GM21423 (cell line): ENCODE measurements around the gene HS1BP3.

Source experiments
- ATAC-seq: cut with Tn5 transposase; IDR thresholded peaks from one replicate; pipeline ENCODE4 v1.9.1; 2021; ENCODE audit warnings: mild to moderate bottlenecking, moderate library complexity; ENCODE audit not compliant: unreplicated experiment

HS1BP3 gene

GRCh38 chr2:20664431-20665242 is 13.7 kb upstream of the HS1BP3 start:
- no peak for ATAC-seq

GRCh38 chr2:20664071-20664390 is 13.1 kb upstream of the HS1BP3 start:
- ATAC-seq, result no peak

GRCh38 chr2:20663196-20664070 is 12.5 kb upstream of the HS1BP3 start:
- no peak for ATAC-seq

GRCh38 chr2:20662308-20662937 is 11.5 kb upstream of the HS1BP3 start:
- no peak for ATAC-seq

- ATAC-seq, result no peak
These were observed 10.8 kb upstream of the HS1BP3 start for GRCh38 chr2:20661421-20662307.

GRCh38 chr2:20660506-20661420 is 9.9 kb upstream of the HS1BP3 start:
- no peak for ATAC-seq

GRCh38 chr2:20657522-20658235 is 6.8 kb upstream of the HS1BP3 start:
- no peak for ATAC-seq

- no peak for ATAC-seq
These were observed 5.7 kb upstream of the HS1BP3 start for GRCh38 chr2:20656561-20656960.

- ATAC-seq, result no peak
These were observed 3.6 kb upstream of the HS1BP3 start for GRCh38 chr2:20654535-20654813.

- ATAC-seq, result no peak
These were observed 3.0 kb upstream of the HS1BP3 start for GRCh38 chr2:20653695-20654534.

GRCh38 chr2:20652673-20653575 is 2.0 kb upstream of the HS1BP3 start:
- no peak for ATAC-seq

- no peak for ATAC-seq
These were observed 1.2 kb upstream of the HS1BP3 start for GRCh38 chr2:20652141-20652540.

- no peak for ATAC-seq
These were observed 817 bp upstream of the HS1BP3 start for GRCh38 chr2:20651731-20652099.

GRCh38 chr2:20650393-20650876 is 463 bp downstream of the HS1BP3 start:
- peak; percentile 6 for ATAC-seq

GRCh38 chr2:20649976-20650375 is 922 bp downstream of the HS1BP3 start:
- ATAC-seq, result no peak

GRCh38 chr2:20649576-20649975 is 1.3 kb downstream of the HS1BP3 start:
- no peak for ATAC-seq

- ATAC-seq, result no peak
These were observed 2.1 kb downstream of the HS1BP3 start for GRCh38 chr2:20648831-20649230.
